ENCODE data around the gene CARMIL1.

Gene CARMIL1

DNA sequence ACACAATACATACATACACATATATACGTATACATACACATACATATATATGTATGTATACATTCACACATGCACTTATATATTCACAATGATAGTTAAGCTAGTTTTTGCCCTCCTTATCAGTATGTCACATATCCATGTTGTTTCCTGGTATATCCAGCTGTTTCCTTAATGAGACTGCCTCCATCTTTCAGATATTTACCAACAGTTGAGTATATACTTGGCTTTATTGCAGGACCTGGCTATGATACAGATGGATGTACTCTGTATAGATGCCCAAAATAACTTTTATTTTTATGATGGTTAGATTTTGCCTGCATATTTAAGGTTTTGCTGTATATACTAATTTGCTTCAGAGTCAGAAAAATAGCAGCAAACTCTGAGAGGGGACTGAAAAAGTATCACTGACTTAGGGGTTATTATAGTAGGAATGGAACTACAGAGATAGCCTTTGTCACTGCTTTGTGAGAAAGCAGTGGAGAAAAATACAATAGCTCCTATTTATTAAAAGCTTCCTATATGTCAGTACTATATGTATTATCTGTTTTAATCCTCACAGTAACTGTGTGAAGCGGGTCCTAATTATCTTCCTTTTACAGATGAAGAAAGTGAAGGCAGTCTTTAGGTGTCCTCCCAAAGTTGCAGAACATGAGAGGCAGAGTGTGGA is 35.5 kb downstream of the CARMIL1 start:
- Mint-ChIP-seq H3K36me3 (no peaks in the 10 kb centered on the region), H3K4me3 (no peak overlapping the region), H3K9me3 (no peaks in the 10 kb centered on the region), H3K27ac (no peak overlapping the region), H3K27me3 (no peaks in the 10 kb centered on the region), H3K4me1 (peaks cover 47% of the 10 kb centered on the region)

DNA sequence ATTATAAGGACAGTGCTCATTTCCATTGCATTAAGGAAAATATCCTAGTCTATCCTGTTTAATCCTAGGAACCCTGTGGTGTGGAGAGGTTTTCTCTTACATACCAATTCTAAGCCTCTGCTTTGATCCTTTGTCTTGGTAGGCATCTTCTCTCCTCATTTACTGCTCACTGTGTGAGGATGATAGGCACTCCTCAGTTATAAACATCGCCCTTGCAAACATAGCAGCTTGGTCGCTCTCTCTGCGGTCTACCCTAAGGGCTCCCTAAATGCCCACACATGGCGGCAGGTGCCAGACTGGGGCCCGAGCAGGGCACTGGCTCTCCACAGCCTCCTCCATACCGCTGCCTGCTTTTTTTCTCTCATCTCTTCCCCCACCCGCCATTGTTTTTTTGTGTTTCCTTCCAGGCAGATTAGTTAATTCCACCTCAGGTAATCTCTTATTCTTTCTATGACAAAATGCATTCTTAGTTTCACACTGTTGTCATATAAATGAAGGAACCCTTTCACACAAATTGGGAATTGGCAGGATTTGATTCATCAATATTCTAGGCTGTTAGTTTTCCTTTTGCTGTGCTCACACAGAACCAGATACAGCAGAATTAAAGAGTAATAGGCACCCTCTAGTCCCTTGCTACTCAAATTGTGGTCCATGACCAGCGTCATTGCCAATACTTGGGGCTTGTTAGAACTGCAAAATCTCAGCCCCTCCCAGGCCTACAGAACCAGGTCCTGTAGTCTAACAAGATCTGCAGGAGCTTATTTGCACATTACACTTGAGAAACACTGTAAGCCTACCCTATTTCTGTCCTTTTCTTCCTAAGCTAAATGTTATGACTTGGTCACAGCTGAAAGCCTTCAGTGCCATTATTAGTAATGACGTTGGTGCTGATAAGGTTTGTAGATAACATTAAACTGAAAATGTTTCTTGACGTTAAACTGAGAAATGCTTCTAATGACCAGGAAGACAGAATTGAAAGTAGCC is 36.3 kb downstream of the CARMIL1 start:
- Mint-ChIP-seq H3K36me3 (no peaks in the 10 kb centered on the region), H3K9me3 (no peaks in the 10 kb centered on the region), H3K4me1 (peaks cover 43% of the 10 kb centered on the region), H3K27ac (peak overlapping the region; percentile 5), H3K27me3 (no peaks in the 10 kb centered on the region), H3K4me3 (no peak overlapping the region)

DNA sequence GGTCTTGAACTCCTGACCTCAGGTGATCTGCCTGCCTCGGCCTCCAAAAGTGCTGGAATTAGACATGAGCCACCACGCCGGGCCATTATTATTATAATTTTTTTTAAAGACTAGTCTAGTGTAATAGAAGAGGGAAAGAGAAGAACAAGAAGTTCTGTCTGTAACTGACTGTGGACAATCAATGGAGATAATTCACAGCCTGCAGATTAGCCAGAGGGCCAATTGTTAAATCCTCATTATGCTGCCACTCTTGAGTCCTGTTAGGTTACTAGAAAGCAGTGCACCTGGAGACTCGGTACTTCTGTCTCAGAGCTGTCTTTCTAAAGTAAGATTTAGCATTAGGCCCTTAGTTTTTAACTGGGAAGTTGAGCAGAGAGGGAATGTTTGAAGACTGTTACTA is 37.5 kb downstream of the CARMIL1 start:
- no peaks in the 10 kb centered on the region for H3K27me3 Mint-ChIP-seq
- H3K4me1 Mint-ChIP-seq, result peaks cover 32% of the 10 kb centered on the region
- no peaks in the 10 kb centered on the region for H3K36me3 Mint-ChIP-seq
- no peaks in the 10 kb centered on the region for H3K9me3 Mint-ChIP-seq
- peak overlapping the region; percentile 17 for H3K27ac Mint-ChIP-seq
- H3K4me3 Mint-ChIP-seq, result no peak overlapping the region

DNA sequence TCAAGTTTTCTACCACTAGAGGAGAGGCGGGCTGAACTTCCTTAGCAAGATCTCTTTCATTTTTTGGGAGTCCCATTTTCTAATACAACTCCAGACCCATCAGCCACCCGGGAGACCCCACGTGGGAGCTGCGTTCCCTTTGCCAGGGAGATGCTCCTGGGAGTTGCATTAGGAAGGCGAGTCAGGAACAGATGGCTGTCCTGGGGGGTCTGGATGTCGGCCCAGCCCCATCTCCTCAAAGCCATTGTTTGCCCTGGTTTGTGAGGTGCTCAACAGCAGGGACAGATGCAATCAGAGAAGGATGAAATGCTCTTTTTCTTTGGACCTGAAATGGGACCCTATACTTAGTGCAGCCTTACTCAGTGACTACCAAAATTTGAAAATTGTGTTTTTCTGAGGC is 39.4 kb downstream of the CARMIL1 start:
- no peak overlapping the region for H3K4me3 Mint-ChIP-seq
- no peaks in the 10 kb centered on the region for H3K9me3 Mint-ChIP-seq
- peaks cover 12% of the 10 kb centered on the region for H3K4me1 Mint-ChIP-seq
- H3K27me3 Mint-ChIP-seq, result no peaks in the 10 kb centered on the region
- no peak overlapping the region for H3K27ac Mint-ChIP-seq
- H3K36me3 Mint-ChIP-seq, result no peaks in the 10 kb centered on the region

DNA sequence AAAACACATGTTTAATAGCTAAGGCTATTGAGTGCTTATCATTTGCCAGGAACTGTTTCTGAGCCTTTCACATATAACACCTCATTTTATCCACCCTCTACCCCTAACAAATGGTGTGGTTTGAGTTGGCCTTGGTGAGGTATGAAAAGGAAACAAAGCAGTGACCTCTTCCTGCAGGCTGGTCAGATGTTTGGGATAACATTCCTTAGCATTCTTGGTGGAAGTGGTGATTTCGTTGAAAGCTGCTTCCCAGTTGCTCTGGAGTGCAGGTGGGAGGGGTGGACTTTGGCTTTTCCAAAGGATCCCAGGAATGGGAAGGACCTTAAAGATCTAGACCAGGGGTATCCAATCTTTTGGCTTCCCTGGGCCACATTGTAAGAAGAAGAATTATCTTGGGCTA is 41.3 kb downstream of the CARMIL1 start:
- no peak overlapping the region for H3K27ac Mint-ChIP-seq
- no peaks in the 10 kb centered on the region for H3K36me3 Mint-ChIP-seq
- no peaks in the 10 kb centered on the region for H3K9me3 Mint-ChIP-seq
- H3K27me3 Mint-ChIP-seq, result no peaks in the 10 kb centered on the region
- H3K4me1 Mint-ChIP-seq, result peaks cover 9% of the 10 kb centered on the region
- H3K4me3 Mint-ChIP-seq, result no peak overlapping the region

DNA sequence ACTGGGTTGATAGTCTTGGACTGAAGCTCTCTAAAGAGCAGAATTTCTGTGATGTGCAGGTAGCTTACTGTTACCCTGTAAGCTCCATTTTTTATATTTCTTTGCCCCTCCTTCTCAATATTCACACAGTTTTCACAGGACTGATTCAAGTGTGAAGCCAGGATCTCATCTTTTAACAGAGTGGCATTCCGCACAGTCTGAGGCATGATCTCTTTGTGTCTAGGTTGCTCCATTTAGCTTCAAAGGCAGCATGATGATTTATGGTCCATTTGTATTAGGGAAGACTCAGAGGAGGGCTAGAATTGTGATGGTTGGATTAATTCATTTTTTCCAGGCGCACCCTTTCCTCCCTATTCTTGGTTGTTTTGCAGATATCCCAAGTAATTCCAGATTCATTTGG is 43.5 kb downstream of the CARMIL1 start:
- Mint-ChIP-seq H3K4me1 (peaks cover 9% of the 10 kb centered on the region), H3K27me3 (no peaks in the 10 kb centered on the region), H3K4me3 (no peak overlapping the region), H3K36me3 (no peaks in the 10 kb centered on the region), H3K9me3 (no peaks in the 10 kb centered on the region), H3K27ac (no peak overlapping the region)

DNA sequence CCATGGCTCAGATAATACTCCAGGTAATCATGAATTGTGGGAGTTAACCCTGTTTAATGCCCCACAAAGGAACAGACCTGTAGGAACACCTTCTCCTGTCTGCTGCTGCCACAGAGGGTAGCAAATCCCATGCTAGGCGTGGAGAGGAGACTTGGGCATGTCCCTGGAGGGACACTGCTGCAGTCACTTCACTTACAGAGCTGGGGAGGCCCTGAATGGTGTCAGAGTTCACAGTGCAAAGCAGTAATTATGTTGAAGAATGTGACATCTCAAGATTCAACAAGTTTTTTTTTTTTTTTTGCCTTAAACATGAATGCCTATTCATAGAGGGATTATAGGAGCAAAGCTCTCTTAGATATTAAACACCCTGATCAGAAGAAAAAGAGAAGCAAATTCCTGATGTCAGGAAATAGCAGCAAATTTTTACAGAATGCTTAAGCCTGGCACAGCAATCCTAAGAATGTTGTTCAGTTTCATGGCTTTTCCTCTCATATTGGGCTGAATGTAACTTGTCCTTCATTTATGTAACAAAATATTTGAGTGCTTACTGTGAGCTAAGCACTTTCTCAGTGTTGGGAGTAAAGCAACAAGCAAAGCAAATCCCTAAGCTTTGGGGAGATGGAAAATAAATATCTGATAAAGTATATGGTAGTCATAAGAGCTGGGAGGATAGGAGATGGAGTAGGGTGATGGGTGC is 45.0 kb downstream of the CARMIL1 start:
- Mint-ChIP-seq H3K27me3 (no peaks in the 10 kb centered on the region), H3K4me3 (no peak overlapping the region), H3K27ac (no peak overlapping the region), H3K9me3 (no peaks in the 10 kb centered on the region), H3K4me1 (peaks cover under 1% of the 10 kb centered on the region), H3K36me3 (no peaks in the 10 kb centered on the region)

DNA sequence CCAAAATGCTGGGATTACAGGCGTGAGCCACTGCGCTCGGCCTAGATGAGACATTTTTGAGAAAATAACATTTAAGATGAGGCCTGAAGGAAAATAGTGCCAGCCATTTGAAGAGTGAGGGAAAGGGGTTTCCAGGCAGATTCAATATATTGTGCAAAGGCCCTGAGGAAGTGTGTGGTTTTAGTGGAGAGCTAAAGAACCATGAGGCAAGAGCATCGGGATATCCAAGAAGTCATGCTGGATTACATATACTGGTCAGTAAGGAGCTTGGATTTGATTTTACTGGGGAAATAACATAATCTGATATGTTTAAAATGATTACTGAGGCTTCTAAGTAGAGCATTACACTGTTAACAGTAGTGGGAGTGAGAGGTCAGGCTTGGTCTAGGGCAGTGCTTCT is 47.0 kb downstream of the CARMIL1 start:
- Mint-ChIP-seq H3K27ac (no peak overlapping the region), H3K4me3 (no peak overlapping the region), H3K27me3 (no peaks in the 10 kb centered on the region), H3K4me1 (peaks cover 17% of the 10 kb centered on the region), H3K9me3 (no peaks in the 10 kb centered on the region), H3K36me3 (no peaks in the 10 kb centered on the region)

DNA sequence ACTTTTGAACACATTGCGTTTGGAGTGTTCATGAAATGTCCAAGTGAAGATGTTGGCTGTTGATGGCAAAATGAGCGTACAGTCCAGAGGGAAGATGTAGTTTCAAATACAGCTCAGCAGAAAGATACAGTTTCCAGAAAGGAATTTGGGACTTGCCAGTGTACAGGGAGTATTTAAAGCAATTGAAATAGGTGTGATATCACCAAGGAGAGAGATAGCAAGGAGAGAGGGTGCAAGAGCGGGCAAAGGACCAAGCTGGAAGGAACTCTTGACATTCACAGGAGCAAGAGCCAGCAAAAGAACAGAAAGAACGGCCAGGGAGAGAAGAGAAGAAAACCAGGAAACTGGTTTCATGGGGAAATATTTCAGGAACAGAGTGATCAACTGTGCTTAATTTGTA is 47.8 kb downstream of the CARMIL1 start:
- no peaks in the 10 kb centered on the region for H3K27me3 Mint-ChIP-seq
- no peaks in the 10 kb centered on the region for H3K9me3 Mint-ChIP-seq

DNA sequence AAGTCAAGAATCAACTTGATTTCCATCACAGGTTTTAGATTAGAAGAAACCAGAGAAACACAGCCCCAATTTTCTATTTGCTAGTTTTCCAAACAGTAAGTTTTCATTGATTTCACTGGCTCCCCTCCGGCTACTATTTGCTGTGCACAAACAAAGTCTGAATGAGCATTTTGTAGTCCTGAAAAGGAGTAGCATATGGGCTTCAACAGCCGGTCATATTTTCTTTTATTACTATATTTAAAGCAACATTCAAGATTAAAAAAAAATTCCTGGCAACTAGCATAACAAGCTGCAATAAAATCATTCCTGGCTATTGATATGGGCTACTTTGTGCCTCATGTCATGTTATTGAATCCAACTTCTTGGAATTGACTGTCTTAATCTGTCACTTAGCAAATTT is 48.3 kb downstream of the CARMIL1 start:
- Mint-ChIP-seq H3K27me3 (no peaks in the 10 kb centered on the region), H3K4me3 (no peak overlapping the region), H3K36me3 (no peaks in the 10 kb centered on the region), H3K27ac (no peak overlapping the region), H3K9me3 (no peaks in the 10 kb centered on the region), H3K4me1 (peaks cover 17% of the 10 kb centered on the region)

More for the DNA sequence above, 47.8 kb downstream of the CARMIL1 start:
- peaks cover 17% of the 10 kb centered on the region for H3K4me1 Mint-ChIP-seq
- no peak overlapping the region for H3K4me3 Mint-ChIP-seq
- H3K27ac Mint-ChIP-seq, result no peak overlapping the region
- no peaks in the 10 kb centered on the region for H3K36me3 Mint-ChIP-seq

DNA sequence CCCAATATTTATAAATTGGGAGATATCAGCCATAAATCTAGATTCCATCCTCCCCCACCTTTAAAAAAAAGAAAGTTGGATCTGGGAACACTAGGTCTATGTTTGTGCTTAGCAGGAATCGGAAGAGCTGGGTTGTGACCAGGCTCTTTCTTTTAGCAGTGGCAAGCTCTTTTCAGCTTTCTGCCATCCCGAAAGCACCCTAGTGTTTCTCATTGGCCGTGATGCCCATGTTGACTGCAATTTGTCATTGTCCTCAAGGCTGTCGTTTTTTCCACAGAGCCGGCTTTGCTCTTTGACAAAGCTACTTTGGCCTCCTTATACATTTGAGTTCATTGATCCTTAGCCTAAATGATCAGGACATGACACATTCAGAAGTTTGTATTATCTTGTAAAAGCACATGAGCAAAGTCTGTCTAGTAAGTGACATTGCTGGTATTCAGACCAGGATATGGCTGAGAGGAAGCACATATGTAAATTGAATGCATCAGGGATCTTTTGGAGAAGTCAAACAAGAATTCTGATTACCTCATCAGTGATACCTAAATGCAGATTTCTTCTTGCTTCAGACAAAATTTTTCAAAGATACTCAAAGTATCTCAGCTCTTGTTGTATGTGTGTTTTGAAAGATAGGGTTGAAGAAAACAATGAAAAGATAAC is 50.1 kb downstream of the CARMIL1 start:
- H3K36me3 Mint-ChIP-seq, result no peaks in the 10 kb centered on the region
- H3K27ac Mint-ChIP-seq, result no peak overlapping the region
- peaks cover 27% of the 10 kb centered on the region for H3K4me1 Mint-ChIP-seq

DNA sequence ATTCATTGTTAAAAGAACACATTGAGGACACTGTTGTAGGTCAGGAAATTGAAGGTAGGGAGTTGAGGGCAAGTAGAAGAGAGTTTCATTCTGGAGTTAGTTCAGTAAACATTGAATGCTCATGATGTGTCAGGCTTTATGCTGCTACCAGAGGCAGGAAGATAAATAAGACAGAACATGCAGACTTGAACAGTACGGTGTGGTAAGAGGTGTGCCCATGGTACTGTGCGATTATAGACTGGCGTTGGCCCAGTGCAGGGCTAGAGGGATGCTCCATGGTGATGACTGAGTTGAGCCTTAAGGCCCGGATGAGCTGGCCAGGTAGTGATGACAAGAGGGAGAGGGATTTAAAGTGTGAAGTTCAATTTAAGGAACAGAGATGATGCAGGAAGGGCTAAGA is 50.8 kb downstream of the CARMIL1 start:
- Mint-ChIP-seq H3K27me3 (no peaks in the 10 kb centered on the region), H3K36me3 (no peaks in the 10 kb centered on the region), H3K27ac (peak overlapping the region; percentile 63), H3K4me3 (peak overlapping the region; percentile 34), H3K9me3 (no peaks in the 10 kb centered on the region), H3K4me1 (peaks cover 30% of the 10 kb centered on the region)

More for the DNA sequence above, 50.1 kb downstream of the CARMIL1 start:
- Mint-ChIP-seq H3K4me3 (no peak overlapping the region), H3K27me3 (no peaks in the 10 kb centered on the region), H3K9me3 (no peaks in the 10 kb centered on the region)

DNA sequence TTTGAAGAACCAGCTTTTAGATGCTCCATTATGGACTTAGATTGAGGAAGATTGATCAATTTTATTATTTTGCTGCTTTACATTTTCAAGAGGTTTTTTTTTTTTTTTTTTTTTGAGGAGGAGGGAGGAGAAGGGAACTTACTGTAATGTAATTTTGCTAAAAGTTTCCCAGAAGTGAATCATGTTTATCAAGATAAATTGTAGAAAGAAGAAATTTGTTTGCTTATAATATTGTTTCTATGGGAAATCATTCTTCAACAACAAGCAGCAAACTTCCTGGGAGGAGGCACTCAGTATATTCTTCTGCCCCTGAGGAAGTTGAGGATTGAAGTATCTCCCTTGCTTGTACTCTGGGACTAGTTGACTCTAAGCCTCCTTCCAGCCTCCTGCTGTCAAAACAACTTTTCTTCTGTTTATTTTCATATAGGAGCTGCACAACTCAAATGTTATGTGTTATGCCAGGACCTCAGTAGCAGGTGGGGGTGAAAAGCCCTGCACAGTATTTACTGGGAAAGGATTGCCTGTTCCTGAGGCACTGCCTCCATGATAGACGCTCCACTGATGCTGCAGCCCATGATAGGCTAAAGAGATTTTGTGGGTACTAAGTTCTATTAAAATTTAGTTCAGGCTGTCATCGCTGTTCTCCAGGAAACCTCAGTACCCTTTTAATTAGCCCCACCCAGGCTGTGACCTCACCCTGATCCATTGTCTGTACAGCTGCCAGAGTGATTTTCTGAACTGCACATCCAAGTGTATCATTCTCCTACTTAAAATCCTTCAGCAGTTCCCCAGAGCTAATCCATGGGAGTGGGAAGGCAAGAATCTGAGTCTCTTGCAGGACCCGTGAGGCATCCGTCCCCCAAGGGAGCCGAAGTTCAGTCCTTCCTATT is 51.9 kb downstream of the CARMIL1 start:
- Mint-ChIP-seq H3K36me3 (no peaks in the 10 kb centered on the region), H3K4me3 (no peak overlapping the region), H3K27me3 (no peaks in the 10 kb centered on the region), H3K4me1 (peaks cover 33% of the 10 kb centered on the region), H3K9me3 (no peaks in the 10 kb centered on the region), H3K27ac (no peak overlapping the region)

DNA sequence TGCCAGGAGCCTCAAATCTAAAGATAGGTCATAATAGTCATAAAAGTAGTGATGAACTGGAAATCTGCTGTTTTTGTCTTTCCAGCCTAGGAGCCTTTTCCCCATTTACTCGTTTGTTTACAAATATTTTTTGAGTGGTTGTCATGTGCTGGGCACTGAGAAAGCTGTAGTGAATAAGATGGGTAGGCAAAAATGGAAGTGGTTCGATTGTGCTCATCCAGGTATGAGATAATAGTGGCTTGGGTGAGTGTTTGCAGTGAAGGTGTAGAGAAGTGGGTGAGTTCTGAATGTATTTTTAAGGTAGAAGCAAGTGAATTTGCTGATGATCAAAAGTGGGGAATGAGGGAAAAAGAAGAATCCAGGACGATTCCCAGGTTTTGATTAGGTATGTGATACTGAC is 53.0 kb downstream of the CARMIL1 start:
- Mint-ChIP-seq H3K9me3 (no peaks in the 10 kb centered on the region), H3K27me3 (no peaks in the 10 kb centered on the region), H3K4me1 (peaks cover 35% of the 10 kb centered on the region), H3K4me3 (no peak overlapping the region), H3K27ac (no peak overlapping the region), H3K36me3 (no peaks in the 10 kb centered on the region)
